ENCODE data around the gene INPP4A. TPM values are rescaled to one million over a fixed set of nuclear protein-coding genes. Genes with fewer than 3 reads are reported as not detected.

Gene INPP4A
- total RNA-seq, 6 donors from 2014 or later, result 23.3 to 93.2 (median 36.5) TPM

DNA sequence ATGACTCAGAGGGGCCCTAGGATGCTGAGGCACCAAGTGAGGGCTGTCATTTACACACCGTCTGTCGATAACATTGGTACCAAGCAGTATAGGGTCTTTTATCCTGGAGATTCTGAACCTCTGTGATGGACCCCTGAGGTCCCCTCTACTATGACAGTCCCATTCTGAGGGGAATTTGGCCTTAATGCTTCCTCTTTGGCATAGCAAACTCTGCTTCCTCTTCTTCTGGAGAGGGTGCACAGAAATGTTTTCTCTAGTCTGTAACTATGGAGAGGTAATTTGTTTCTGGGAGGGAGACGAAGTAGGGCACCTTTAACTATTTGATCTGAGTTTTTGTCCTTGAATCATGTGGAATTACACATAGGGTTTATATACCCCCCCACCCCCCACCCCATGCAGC lies 44.8 kb downstream of the INPP4A start:
- TF ChIP-seq POLR2AphosphoS5 (IDR thresholded peaks at IDR 0.05) (no peak), EP300 (IDR thresholded peaks at IDR 0.05) (no peak), POLR2A (IDR thresholded peaks at IDR 0.05) (no peak), CTCF (IDR thresholded peaks at IDR 0.05) (no peak)
- no peak overlapping the region for H3K27ac ChIP-seq
- H3K9me3 ChIP-seq, result no peaks in the 10 kb centered on the region
- peaks cover 13 to 45% (median 24%) of the 10 kb centered on the region in 4 donors for H3K4me1 ChIP-seq
- no peaks in the 10 kb centered on the region for H3K36me3 ChIP-seq
- no peaks in the 10 kb centered on the region for H3K27me3 ChIP-seq
- H3K4me3 ChIP-seq, result no peak overlapping the region
- 94 to 97% methylated on average over 3 of the region's 3 CpGs for WGBS, 2 donors
- ATAC-seq (ENCODE audit: low FRiP score in 2 of 2), result no peak
- no peak for DNase-seq

GRCh38 chr2:98489971-98490962 lies 45.6 kb downstream of the INPP4A start:
- H3K9me3 ChIP-seq, result no peaks in the 10 kb centered on the region
- no peak for TF ChIP-seq CTCF (IDR thresholded peaks at IDR 0.05)
- no peak for TF ChIP-seq POLR2A (IDR thresholded peaks at IDR 0.05)
- TF ChIP-seq EP300 (IDR thresholded peaks at IDR 0.05), result no peak
- no peak for TF ChIP-seq POLR2AphosphoS5 (IDR thresholded peaks at IDR 0.05)
- no peak overlapping the region for H3K27ac ChIP-seq
- no peaks in the 10 kb centered on the region for H3K27me3 ChIP-seq
- DNase-seq, result no peak
- H3K4me1 ChIP-seq, result peaks cover 13 to 38% (median 23%) of the 10 kb centered on the region in 4 donors
- no peak for ATAC-seq (ENCODE audit: low FRiP score in 2 of 2)
- H3K4me3 ChIP-seq, result no peak overlapping the region
- WGBS, 2 donors, result 84 to 87% methylated on average over 14 of the region's 14 CpGs
- no peaks in the 10 kb centered on the region for H3K36me3 ChIP-seq

DNA sequence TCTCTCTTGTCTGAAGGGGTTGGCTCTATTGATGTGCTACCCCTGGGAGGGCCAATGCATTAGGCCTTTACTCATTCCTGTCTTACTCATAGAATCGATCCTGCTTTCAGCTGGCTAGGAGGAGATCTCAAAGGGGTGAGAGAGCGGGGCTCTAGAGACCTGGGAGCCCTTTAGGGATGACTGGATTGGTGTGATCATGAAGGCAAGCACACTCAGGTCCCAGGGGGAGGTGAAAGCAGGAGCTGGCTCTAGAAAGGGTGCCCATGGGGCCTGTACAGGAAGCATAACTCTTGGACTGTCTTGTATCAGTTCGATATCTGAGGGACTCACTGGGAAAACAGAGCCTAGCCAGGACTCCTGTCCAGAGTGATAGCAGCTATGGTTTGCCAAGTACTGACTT lies 47.8 kb downstream of the INPP4A start:
- peaks cover 5 to 25% (median 16%) of the 10 kb centered on the region in 4 donors for H3K4me1 ChIP-seq
- ATAC-seq (ENCODE audit: low FRiP score in 2 of 2), result no peak
- TF ChIP-seq POLR2A (IDR thresholded peaks at IDR 0.05), result no peak
- TF ChIP-seq POLR2AphosphoS5 (IDR thresholded peaks at IDR 0.05), result no peak
- TF ChIP-seq CTCF (IDR thresholded peaks at IDR 0.05), result no peak
- no peak for TF ChIP-seq EP300 (IDR thresholded peaks at IDR 0.05)

DNA sequence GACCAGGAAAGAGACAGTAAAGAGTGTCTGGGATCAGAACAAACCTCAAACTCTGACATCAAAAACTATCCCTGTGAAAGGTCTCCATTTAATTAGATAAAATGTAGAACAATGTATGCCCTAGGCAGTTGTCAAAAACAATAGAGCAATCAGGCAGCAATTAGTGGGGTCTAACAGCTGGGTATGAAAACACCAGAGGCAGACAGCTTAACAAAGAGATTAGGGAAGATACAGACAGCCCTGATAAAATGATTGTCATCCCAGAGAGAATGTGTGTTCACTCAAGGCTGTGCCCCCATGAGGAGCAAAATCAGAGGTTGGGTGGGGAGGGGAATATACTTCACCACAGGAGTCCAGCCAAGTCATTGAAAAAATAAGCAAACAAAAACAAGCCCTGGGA lies 50.0 kb downstream of the INPP4A start:
- Histone ChIP-seq H3K27ac (no peak overlapping the region), H3K4me1 (peaks cover 0 to 9% (median 6%) of the 10 kb centered on the region in 4 donors), H3K4me3 (no peak overlapping the region), H3K27me3 (no peaks in the 10 kb centered on the region), H3K36me3 (no peaks in the 10 kb centered on the region), H3K9me3 (peaks cover 0 to 7% (median 0%) of the 10 kb centered on the region in 4 donors)
- TF ChIP-seq POLR2A (IDR thresholded peaks at IDR 0.05) (no peak), EP300 (IDR thresholded peaks at IDR 0.05) (no peak), POLR2AphosphoS5 (IDR thresholded peaks at IDR 0.05) (no peak), CTCF (IDR thresholded peaks at IDR 0.05) (no peak)
- no peak for DNase-seq
- ATAC-seq (ENCODE audit: low FRiP score in 2 of 2), result no peak

More for the DNA sequence above, 47.8 kb downstream of the INPP4A start:
- H3K36me3 ChIP-seq, result no peaks in the 10 kb centered on the region
- 72 to 92% methylated on average over 3 of the region's 3 CpGs for WGBS, 2 donors
- no peak overlapping the region for H3K27ac ChIP-seq
- peaks cover 0 to 7% (median 0%) of the 10 kb centered on the region in 4 donors for H3K9me3 ChIP-seq
- H3K4me3 ChIP-seq, result no peak overlapping the region
- no peaks in the 10 kb centered on the region for H3K27me3 ChIP-seq
- DNase-seq, result no peak

Data from upper lobe of left lung (tissue), 6 donors.